Activated CD8-positive, alpha-beta memory T cell treated with anti-CD3 and anti-CD28 coated beads for 1 hour (primary cell): ENCODE results near the gene DGAT2L6.

Experiments used
- DNase-seq, 2 donors: peaks; one replicate each; pipeline ENCODE4 v3.0.0-alpha.2; 2020; ENCODE audit warnings: low read depth in 1 of 2; ENCODE audit errors: extremely low read depth in 1 of 2

DGAT2L6 gene

DNA sequence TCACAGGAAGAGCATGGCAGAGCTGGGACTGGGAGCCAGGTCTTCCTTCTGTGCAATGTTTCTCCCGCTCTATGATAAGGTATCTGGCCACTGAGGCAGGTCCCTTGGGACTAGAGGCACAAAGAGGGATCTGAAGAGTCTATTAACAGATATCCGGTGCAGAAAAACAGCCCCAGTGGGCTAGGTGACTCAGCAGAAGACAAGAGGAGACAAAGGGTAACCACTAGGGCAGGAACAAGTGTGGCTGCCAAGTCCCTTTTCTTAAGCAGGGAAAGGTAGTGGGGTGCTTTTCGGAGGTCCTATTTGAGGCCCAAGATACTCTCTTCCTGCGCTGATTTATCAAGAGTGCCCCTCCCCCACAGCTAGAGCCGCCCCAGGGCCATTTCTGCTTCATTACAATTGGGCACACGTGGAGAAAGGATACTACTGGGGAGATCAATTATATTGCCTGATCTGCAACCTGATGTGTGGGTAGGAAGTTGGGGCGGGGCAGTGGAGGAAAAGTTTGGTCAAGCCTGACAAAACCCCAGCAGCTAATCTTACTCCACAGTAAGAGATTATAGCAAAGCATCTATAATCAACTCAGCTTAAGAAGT, at the start of gene DGAT2L6:
Gene DGAT2L6 (plus strand): TSS at position 546 of the 596 bp plus-strand sequence. CDS start 100 bp downstream, outside the sequence.
- no peak for DNase-seq

- no peak for DNase-seq
Observed at GRCh38 chrX:70128071-70128470, 49.2 kb upstream of the DGAT2L6 start.

DNA sequence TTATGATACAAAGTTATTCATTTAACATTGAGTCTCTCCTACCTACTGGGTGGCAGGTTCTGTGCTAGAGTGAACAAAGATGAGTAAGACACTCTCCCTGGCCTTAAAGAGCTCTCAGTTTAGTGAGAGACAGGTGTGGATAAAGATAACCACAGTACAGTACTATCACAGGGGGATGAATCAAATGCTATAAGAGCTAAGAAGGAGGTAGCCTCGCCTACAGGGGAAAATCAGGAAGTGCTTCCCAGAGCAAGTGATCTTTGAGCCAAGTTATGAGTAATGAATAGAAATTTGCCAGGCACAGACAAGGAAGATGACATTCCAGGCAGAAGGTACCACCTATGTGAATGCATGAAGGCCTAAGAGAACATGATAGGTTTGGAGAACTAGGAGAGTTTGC, 47.5 kb upstream of the DGAT2L6 start:
- DNase-seq, result no peak

- no peak for DNase-seq
Observed at GRCh38 chrX:70132224-70132623, 45.1 kb upstream of the DGAT2L6 start.

DNA sequence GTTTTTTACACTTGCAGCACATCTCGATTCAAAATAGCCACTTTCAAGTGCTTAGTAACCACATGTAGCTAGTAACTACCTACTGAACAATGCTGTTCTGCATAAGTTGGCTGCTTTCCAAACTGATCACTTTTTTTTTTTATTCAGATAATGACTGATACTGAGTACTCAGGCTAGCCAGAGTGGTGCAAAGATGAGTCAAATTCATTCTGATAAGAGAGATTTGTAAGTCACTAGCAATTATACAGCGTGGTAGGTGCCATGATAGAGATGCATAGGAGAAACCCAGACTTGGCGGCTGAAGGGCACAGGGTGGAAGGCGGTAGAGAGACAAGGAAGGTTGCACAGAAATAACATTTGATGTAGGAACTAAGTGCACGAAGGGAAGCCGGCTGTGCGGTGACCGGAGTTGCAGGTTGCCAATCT, 44.4 kb upstream of the DGAT2L6 start:
- DNase-seq, result no peak

- DNase-seq, result peak; percentile 40 to 53
Observed at GRCh38 chrX:70133303-70134115, 43.8 kb upstream of the DGAT2L6 start, which contains the start of gene IGBP1. TSS of gene IGBP1 (plus strand) at chrX:70133447. CDS start at chrX:70133948, 501 bp downstream.

DNA sequence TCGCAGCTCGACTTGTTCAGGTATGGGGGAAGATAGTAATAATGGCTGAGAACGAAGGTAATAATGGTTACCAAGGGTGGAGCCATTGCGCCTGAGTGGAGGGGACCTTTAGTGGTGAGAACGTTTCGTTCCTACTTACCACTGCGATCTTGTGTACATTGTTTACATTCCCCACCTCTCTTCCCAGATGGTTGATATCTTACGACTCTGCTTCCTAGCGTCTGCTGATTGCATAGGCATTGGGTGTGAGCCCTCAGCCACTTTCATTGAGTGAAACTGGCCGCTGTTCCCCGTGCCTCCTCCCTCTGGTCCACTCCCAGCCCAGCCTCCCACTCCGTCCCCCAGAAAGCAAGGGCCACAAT, 43.2 kb upstream of the DGAT2L6 start:
- no peak for DNase-seq

DNA sequence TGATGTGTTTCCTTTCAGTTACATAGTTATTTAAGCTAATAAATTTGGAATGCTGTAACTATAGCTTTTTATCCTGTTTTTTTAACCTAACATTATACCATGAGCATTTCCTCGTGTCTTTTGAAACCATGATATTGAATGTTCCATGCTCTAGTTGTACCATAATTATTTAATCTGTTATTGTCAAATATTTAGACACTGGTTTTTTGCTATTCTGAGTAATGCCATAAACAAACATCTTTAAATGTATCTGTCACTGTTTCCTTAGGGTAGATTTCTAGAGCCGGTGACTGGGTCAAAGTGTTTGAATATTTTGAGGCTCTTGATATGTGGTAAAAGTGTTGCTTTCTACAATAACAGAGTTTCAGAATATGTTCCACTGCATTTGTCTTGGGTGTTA, 38.7 kb upstream of the DGAT2L6 start:
- no peak for DNase-seq

GRCh38 chrX:70139736-70140135, 37.5 kb upstream of the DGAT2L6 start:
- no peak for DNase-seq

DNA sequence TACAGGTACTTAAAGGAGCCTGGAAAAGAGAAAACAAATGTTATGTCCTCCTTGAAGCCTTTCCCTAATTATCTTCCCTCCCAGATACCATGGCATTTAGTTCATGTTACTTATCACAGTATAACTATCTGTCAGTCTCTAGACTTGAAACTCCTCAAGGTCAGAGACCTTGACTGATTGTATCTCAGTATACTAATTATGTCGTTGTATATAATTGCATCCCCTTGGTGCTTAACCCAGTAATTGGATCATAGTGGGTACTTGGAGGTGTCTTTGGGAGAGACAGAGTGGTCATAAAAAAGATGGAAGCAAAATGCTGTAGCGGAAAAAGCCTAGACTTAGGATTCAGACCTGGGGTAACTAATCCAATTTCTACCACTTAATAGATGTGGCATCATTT, 35.9 kb upstream of the DGAT2L6 start:
- DNase-seq, result no peak

GRCh38 chrX:70166601-70167590, 10.4 kb upstream of the DGAT2L6 start:
- DNase-seq, result no peak

DNA sequence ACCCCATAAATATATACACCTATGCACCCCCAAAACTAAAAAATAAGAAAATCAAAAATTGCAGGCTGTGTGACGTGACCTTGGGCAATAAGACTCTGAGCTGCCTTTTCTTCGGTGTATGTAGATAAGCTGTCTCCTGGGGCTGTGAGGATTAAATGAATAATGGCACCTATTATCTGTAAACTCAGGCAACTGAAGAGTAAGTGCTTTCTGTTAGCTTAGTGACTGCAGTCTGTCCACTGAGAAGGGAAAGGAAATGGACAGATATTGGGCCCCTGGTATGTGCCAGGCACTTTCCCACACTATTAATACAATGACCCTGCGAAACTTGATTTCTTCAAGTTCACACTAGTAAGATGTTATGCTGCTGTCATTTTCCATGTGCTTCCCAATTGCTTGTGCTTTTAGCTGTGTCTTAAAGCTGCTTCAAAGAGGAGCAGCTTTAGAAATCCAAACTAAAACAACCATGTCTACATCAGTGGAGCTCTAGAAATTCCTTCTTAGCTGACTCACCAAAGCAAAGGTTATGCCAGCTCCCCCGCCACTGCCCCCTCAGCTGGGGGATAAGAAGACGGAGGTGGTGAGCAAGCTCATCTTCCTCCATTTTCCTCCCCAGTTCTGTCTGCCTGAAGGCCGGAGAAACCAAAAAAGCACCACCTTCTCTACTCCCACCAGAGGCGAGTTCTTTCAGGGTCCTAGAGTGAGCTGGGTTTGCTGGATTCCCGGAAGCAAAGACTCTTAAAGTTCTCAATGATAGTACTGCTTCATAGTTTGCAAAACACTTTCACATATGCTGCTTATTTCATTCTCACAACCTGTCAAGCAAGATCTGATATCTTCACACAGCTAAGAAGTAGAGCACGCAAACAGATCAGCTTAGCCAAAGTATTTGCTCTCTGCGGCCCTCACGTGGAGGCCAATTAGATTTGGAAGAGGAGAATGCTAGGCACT, 8.8 kb upstream of the DGAT2L6 start:
- DNase-seq, result no peak

- DNase-seq, result no peak
Observed at GRCh38 chrX:70169281-70169680, 8.0 kb upstream of the DGAT2L6 start.

DNA sequence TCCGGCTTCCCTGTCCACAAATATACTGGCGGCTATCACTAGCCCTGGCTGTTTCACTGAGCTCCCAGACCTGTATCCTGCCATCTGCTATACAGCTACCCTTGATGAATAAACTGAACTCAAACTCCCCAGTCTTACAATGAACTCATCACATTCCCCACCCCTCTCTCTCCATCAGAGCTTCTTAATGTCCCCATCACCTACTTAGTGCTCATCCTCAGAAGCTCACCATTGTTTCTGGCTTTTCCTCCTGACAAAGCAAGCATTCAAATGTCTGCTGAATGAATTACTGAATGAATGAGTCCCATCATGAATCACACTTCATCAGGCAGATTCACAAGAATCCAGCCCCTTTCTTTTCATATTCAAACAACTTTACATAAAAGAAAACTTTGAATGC, 5.7 kb upstream of the DGAT2L6 start:
- no peak for DNase-seq

GRCh38 chrX:70172221-70172620, 5.1 kb upstream of the DGAT2L6 start:
- DNase-seq, result no peak

GRCh38 chrX:70172964-70173363, 4.3 kb upstream of the DGAT2L6 start:
- DNase-seq, result no peak

DNA sequence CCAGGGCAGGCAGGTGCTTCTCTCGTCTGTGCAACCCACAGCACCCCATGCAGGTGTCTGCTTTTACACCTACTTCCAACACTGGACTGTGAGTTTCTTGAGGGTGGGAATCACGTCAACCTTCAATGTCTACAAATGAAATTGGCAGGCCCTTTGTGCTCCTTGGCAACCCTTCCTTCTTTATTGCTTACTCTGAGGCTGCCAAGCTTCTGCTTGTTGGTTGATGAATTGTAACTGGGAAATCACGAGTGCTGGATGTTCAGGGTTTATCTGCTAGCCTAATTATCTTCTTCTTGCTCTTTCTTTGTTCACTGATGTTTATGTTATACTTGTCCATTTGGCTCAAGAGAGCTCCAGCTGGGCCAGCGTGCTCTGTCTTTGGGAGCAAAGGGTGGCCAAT, 2.5 kb upstream of the DGAT2L6 start:
- DNase-seq, result no peak

DNA sequence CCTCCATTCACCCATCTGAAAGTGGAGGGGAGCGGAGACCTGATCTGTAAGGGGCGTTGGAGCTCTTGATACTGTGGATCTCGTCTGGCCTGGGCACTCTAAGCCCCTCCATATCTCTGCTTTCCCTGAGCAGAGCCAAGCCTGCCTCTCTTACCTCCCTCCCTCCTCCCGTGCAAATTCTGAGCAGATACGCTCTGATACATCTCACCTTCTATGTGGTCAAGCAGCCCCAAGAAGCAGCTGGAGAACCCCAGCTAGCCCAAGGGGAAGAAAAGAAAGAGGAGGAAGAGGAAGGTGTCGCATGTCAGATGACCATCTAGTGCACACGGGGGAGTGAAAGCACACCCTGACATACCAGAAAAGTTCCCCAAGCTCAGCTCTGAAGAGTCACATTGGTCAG, 1.9 kb upstream of the DGAT2L6 start:
- DNase-seq, result no peak

DNA sequence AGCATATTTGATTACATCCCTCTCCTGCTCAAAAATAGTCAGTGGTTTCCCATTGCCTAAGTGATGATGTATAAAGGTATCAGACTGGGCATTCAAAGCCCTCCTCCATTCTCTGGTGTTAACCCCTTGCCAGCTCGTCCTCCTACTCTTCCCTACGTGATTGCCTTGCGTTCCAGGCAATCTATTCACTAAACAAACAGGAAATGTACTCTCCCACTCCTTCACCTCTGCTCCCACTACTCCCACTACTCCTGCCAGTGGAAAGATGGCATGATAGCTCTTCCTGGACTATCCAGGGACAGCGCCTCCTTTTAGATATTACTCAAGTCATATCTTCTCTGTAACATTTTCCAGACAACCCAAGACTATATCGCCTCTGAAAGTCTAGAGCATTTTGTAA, 5.8 kb downstream of the DGAT2L6 start:
- DNase-seq, result no peak

- DNase-seq, result no peak
Observed at GRCh38 chrX:70190225-70190624, 12.9 kb downstream of the DGAT2L6 start.
